Lung (tissue), 12 donors: ENCODE data around the gene AP2A2. TPM values are rescaled to one million over a fixed set of nuclear protein-coding genes. Genes with fewer than 3 reads are reported as not detected.

Experiments
- ATAC-seq: fragments of 200-7000 bp; cut with Tn5 transposase; one replicate; pipeline ENCODE4 v1.9.1; 2020; ENCODE audit warnings: moderate number of reproducible peaks; ENCODE audit not compliant: insufficient read depth, low FRiP score
- DNase-seq, 3 donors: peaks; one replicate each; pipeline ENCODE4 v3.0.0-alpha.2; 2013 to 2017
- H3K27ac ChIP-seq, 2 donors: one replicate each; pipeline ENCODE4 v1.5.1; 2013; ENCODE audit warnings: mild to moderate bottlenecking in 2 of 2, moderate library complexity in 2 of 2, control low read depth in 1 of 2, inconsistent platforms in 1 of 2, low read depth in 1 of 2, low read length in 1 of 2
- H3K27me3 ChIP-seq, 3 donors: one replicate each; pipeline ENCODE4 v1.5.1; 2013; ENCODE audit warnings: low read length in 2 of 3; ENCODE audit not compliant: control insufficient read depth in 3 of 3, insufficient read depth in 3 of 3
- H3K36me3 ChIP-seq, 4 donors: one replicate each; pipeline ENCODE4 v1.5.1; 2013; ENCODE audit warnings: low read length in 4 of 4, mild to moderate bottlenecking in 1 of 4, moderate library complexity in 1 of 4; ENCODE audit not compliant: control insufficient read depth in 4 of 4, insufficient read depth in 4 of 4
- H3K4me1 ChIP-seq, 5 donors: one replicate each; pipeline ENCODE4 v1.5.1; 2013; ENCODE audit warnings: low read length in 5 of 5, mild to moderate bottlenecking in 2 of 5, moderate library complexity in 1 of 5; ENCODE audit not compliant: control insufficient read depth in 5 of 5, insufficient read depth in 5 of 5
- H3K4me3 ChIP-seq: one replicate; pipeline ENCODE4 v1.5.1; 2013; ENCODE audit warnings: mild to moderate bottlenecking, control low read depth, moderate library complexity
- H3K9ac ChIP-seq, 2 donors: one replicate each; pipeline ENCODE4 v1.5.1; 2013; ENCODE audit warnings: low read length in 2 of 2, control low read depth in 1 of 2; ENCODE audit not compliant: insufficient read depth in 1 of 2
- H3K9me3 ChIP-seq, 4 donors: one replicate each; pipeline ENCODE4 v1.5.1; 2013; ENCODE audit warnings: low read length in 3 of 4, mild to moderate bottlenecking in 1 of 4, moderate library complexity in 1 of 4; ENCODE audit not compliant: control insufficient read depth in 4 of 4, insufficient read depth in 3 of 4
- WGBS, 2 donors: extraction: QIAGEN DNeasy Blood & Tissue Kit; methylation state at CpG; one replicate each; pipeline ENCODE4 v1.1.7; 2013; 5-methylcytosine and 5-hydroxymethylcytosine counted together
- polyA plus RNA-seq, 2 donors: library from polyadenylated mRNA; stranded (reverse); fragments of 200-250 nt; gene quantifications; one replicate each; pipeline ENCODE4 v1.2.1, GENCODE V29; 2013
- total RNA-seq, 2 donors: library from RNA; depleted of rRNA in 1 of 2; stranded (reverse); fragments of >200 nt in 1 of 2; gene quantifications; one replicate each; pipeline ENCODE4 v1.2.1, GENCODE V29; 2014 to 2021
- TF ChIP-seq, protein P1 (sequence below): IDR thresholded peaks from 2 replicates; pipeline ENCODE4 v1.5.1; 2012; ENCODE audit warnings: mild to moderate bottlenecking; ENCODE audit errors: control extremely low read depth, extremely low read depth
- donor health status: control.
- donor health status: control.
- donor health status: Bipolar disorder and iron deficiency.
- donor health status: healthy.
- donor health status: DM: yes; HTN: yes; CAD: no.

AP2A2 gene
- total and polyA plus RNA-seq, 4 donors, result 33.8 to 93.2 (median 54.4) TPM

DNA sequence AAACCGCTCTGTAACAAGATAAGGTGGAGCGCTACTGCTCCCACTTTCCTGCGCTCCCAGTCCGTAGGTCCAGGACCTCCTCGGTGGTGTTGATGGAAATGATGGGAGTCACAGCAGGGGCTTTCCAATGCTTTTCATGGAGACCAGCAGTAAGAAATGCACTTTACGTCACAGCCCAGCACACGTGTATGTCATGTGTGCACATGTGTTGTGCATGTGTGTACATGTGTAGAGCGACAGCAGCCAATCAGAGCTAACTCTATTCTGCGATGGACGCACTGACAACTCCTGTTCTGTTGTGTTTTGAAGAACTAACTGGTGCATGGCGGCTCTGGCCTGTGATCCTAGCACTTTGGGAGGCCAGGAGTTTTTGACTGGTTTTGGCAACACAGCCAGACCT lies 16.3 kb upstream of the AP2A2 start:
- 93 to 95% methylated on average over 11 of the region's 11 CpGs for WGBS, 2 donors
- H3K4me3 ChIP-seq, result no peak overlapping the region

GRCh38 chr11:910044-910588 lies 15.6 kb upstream of the AP2A2 start:
- Histone ChIP-seq H3K36me3 (peaks cover 0 to 4% (median 1%) of the 10 kb centered on the region in 4 donors), H3K9ac (no peak overlapping the region), H3K4me3 (peak overlapping the region; percentile 90), H3K4me1 (peaks cover 0 to 14% (median 0%) of the 10 kb centered on the region in 5 donors), H3K27me3 (no peaks in the 10 kb centered on the region), H3K9me3 (no peaks in the 10 kb centered on the region), H3K27ac (peak overlapping the region in 1 of 2 donors; percentile 69)
- ATAC-seq, result no peak
- DNase-seq, result no peak
- WGBS, 2 donors, result 3 to 5% methylated on average over 36 to 38 of the region's 38 CpGs
- TF ChIP-seq, protein P1, sequence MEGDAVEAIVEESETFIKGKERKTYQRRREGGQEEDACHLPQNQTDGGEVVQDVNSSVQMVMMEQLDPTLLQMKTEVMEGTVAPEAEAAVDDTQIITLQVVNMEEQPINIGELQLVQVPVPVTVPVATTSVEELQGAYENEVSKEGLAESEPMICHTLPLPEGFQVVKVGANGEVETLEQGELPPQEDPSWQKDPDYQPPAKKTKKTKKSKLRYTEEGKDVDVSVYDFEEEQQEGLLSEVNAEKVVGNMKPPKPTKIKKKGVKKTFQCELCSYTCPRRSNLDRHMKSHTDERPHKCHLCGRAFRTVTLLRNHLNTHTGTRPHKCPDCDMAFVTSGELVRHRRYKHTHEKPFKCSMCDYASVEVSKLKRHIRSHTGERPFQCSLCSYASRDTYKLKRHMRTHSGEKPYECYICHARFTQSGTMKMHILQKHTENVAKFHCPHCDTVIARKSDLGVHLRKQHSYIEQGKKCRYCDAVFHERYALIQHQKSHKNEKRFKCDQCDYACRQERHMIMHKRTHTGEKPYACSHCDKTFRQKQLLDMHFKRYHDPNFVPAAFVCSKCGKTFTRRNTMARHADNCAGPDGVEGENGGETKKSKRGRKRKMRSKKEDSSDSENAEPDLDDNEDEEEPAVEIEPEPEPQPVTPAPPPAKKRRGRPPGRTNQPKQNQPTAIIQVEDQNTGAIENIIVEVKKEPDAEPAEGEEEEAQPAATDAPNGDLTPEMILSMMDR, result no peak

More for the DNA sequence above, 16.3 kb upstream of the AP2A2 start:
- ATAC-seq, result no peak
- Histone ChIP-seq H3K36me3 (peaks cover 0 to 6% (median 4%) of the 10 kb centered on the region in 4 donors), H3K9me3 (no peaks in the 10 kb centered on the region), H3K27ac (no peak overlapping the region), H3K4me1 (peaks cover 0 to 14% (median 0%) of the 10 kb centered on the region in 5 donors), H3K27me3 (no peaks in the 10 kb centered on the region), H3K9ac (no peak overlapping the region)
- no peak for DNase-seq
- TF ChIP-seq, protein P1, result no peak

GRCh38 chr11:910589-911030 lies 15.1 kb upstream of the AP2A2 start, which contains the start of gene CHID1:
CHID1 (minus strand) TSS chr11:910810; CDS start chr11:904816, 5,994 bp downstream.
- WGBS, 2 donors, result 0 to 1% methylated on average over 23 to 59 of the region's 59 CpGs
- Histone ChIP-seq H3K9me3 (no peaks in the 10 kb centered on the region), H3K27me3 (no peaks in the 10 kb centered on the region), H3K9ac (peak within 1 kb of the TSS in 1 of 2 donors; percentile 46), H3K27ac (peak within 1 kb of the TSS; percentile 66 to 90), H3K4me1 (peaks cover 0 to 14% (median 0%) of the 10 kb centered on the region in 5 donors), H3K4me3 (peak within 1 kb of the TSS; percentile 90), H3K36me3 (peaks cover 0 to 4% (median 1%) of the 10 kb centered on the region in 4 donors)
- DNase-seq (peak; percentile 82 to 90 (median 89)), ATAC-seq (peak; percentile 94)
- TF ChIP-seq, protein P1, result no peak
